Pancreas (tissue), 10 donors: ENCODE results near the gene KCNMA1. TPM values are rescaled to one million over a fixed set of nuclear protein-coding genes. Genes with fewer than 3 reads are reported as not detected.

Experiments
- ATAC-seq, 4 donors: fragments of 200-7000 bp; cut with Tn5 transposase; one replicate each; pipeline versions ENCODE4 v1.8.0 to v1.9.1; 2020; ENCODE audit warnings: mild to moderate bottlenecking in 4 of 4, moderate library complexity in 4 of 4
- DNase-seq, 6 donors: peaks; one replicate each; pipeline ENCODE4 v3.0.0-alpha.2; 2020
- FAIRE-seq: peaks from 2 replicates; lab custom pipeline; 2012; peaks lifted over from hg19 to GRCh38; lab: Jason Lieb, UNC
- H3K27ac ChIP-seq, 4 donors: fragments of 200-600 bp; sonication (generic); 1 replicate in 3 of 4; 2 replicates in 1 of 4; pipeline versions ENCODE4 v1.5.0 to v1.8.0; 2020
- H3K27me3 ChIP-seq, 4 donors: fragments of 200-600 bp; one replicate each; pipeline ENCODE4 v1.8.0; 2021
- H3K36me3 ChIP-seq, 3 donors: fragments of 200-600 bp; sonication (generic) in 1 of 3; one replicate each; pipeline versions ENCODE4 v1.5.0 to v1.8.0; 2020 to 2021
- H3K4me1 ChIP-seq, 3 donors: fragments of 200-600 bp; one replicate each; pipeline ENCODE4 v1.8.0; 2021
- H3K4me3 ChIP-seq, 4 donors: fragments of 200-600 bp; sonication (generic) in 2 of 4; one replicate each; pipeline versions ENCODE4 v1.5.0 to v1.8.0; 2020 to 2021
- H3K9me3 ChIP-seq, 4 donors: fragments of 200-600 bp; one replicate each; pipeline ENCODE4 v1.8.0; 2021
- WGBS, 2 donors: extraction: QIAGEN DNeasy Blood & Tissue Kit; methylation state at CpG; one replicate each; pipeline ENCODE4 v1.1.7; 2013; 5-methylcytosine and 5-hydroxymethylcytosine counted together
- intact Hi-C, 3 donors: fragments of 100-400 bp; cut with DNase I; formaldehyde crosslinking; loops; one replicate each; pipeline versions ENCODE4 v1.11.1 to v1.14.2; 2022
- polyA plus RNA-seq, 2 donors: library from polyadenylated mRNA; stranded (reverse); fragments of 200-250 nt; gene quantifications; one replicate each; pipeline ENCODE4 v1.2.3, GENCODE V29; 2013
- total RNA-seq, 6 donors: library from RNA; stranded (reverse); fragmentation: NEBNext Ultra II Directional in 4 of 6; extraction: Animal tissue kit (Norgen Biotek cat#: 25700) in 4 of 6; gene quantifications; one replicate each; pipeline versions ENCODE4 v1.2.1 to v1.2.4, GENCODE V29; 2021 to 2023
- TF ChIP-seq, protein P1 (sequence below), 4 donors: fragments of 200-600 bp; sonication (generic) in 3 of 4; IDR thresholded peaks; one replicate each; pipeline versions ENCODE4 v1.5.0 to v1.8.0; 2021; ENCODE audit warnings: antibody characterized with exemption in 4 of 4
- donor health status: healthy with polysubstance abuse.
- donor health status: DM: no; HTN: no; CAD: no; lungs with moderate emphysema.
- donor health status: DM: no; HTN: no; CAD: no.
- donor health status: control.
- donor health status: control.
- donor health status: Bipolar disorder and iron deficiency.
- donor health status: DM: yes; HTN: yes; CAD: no.
- donor health status: DM: no; HTN: no; CAD: no.
- donor health status: DM: no; HTN: no; CAD: no.
- donor health status: DM: yes; HTN: yes; CAD: no.

Gene KCNMA1
- total and polyA plus RNA-seq, 8 donors = 3.5 to 19.4 (median 9.3) TPM

DNA sequence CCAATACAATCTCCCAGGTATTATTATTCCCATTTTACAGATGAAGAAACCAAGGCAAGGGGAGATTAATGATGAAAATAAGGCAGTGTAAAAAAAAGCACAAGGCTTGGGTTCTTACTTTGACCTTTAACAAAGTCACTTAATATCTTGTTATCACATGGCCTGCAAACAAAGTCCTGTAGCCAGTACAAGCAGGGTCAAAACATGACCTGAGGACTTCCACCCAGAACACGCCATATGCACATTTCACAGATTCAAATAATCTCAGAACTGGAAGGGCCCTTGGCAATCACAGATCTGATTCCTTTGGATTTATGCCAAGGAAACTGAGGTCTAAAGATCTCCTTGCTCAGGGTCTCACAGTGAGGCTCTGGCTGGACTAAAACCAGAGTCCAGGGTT lies 162.1 kb downstream of the KCNMA1 start:
- no peak overlapping the region for H3K27ac ChIP-seq
- H3K27me3 ChIP-seq = no peaks in the 10 kb centered on the region
- intact Hi-C loops = no loop called here
- DNase-seq = no peak
- H3K36me3 ChIP-seq = no peaks in the 10 kb centered on the region
- H3K4me3 ChIP-seq = no peak overlapping the region
- H3K9me3 ChIP-seq = no peaks in the 10 kb centered on the region
- no peak for FAIRE-seq
- H3K4me1 ChIP-seq = peaks cover 0 to 6% (median 6%) of the 10 kb centered on the region in 3 donors
- TF ChIP-seq, protein P1, sequence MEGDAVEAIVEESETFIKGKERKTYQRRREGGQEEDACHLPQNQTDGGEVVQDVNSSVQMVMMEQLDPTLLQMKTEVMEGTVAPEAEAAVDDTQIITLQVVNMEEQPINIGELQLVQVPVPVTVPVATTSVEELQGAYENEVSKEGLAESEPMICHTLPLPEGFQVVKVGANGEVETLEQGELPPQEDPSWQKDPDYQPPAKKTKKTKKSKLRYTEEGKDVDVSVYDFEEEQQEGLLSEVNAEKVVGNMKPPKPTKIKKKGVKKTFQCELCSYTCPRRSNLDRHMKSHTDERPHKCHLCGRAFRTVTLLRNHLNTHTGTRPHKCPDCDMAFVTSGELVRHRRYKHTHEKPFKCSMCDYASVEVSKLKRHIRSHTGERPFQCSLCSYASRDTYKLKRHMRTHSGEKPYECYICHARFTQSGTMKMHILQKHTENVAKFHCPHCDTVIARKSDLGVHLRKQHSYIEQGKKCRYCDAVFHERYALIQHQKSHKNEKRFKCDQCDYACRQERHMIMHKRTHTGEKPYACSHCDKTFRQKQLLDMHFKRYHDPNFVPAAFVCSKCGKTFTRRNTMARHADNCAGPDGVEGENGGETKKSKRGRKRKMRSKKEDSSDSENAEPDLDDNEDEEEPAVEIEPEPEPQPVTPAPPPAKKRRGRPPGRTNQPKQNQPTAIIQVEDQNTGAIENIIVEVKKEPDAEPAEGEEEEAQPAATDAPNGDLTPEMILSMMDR (IDR thresholded peaks at IDR 0.05) = no peak
- 35 to 46% methylated on average over 1 of the region's 1 CpG for WGBS, 2 donors
- ATAC-seq = no peak

DNA sequence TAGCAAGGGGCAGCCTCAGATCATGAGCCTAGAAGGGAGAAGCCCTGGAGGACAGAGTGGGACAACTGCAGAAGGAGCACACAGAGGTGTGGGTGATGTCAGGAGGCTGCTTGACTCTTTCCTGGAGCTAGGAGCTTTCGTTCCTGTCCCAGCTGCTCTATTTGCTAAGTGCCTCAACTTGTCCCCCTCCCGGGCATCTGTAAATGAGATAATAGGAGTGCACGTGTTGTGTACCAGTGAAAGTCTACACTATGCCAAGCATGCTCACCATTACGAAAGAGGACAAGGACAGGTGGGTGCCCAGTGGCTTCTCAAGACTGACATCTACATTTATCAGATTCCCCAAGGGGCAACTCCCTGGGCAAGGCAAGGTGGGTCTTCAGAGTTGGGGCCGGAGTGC lies 162.7 kb downstream of the KCNMA1 start:
- Histone ChIP-seq H3K4me1 (peaks cover 0 to under 1% (median under 1%) of the 10 kb centered on the region in 3 donors), H3K27ac (no peak overlapping the region), H3K9me3 (no peaks in the 10 kb centered on the region), H3K36me3 (no peaks in the 10 kb centered on the region), H3K4me3 (no peak overlapping the region), H3K27me3 (no peaks in the 10 kb centered on the region)
- 51 to 52% methylated on average over 5 of the region's 5 CpGs for WGBS, 2 donors
- TF ChIP-seq, protein P1 (IDR thresholded peaks at IDR 0.05) = no peak
- DNase-seq (no peak), FAIRE-seq (no peak), ATAC-seq (peak in 3 of 4 donors; percentile 28 to 58 (median 39))
- intact Hi-C loops = no loop called here

DNA sequence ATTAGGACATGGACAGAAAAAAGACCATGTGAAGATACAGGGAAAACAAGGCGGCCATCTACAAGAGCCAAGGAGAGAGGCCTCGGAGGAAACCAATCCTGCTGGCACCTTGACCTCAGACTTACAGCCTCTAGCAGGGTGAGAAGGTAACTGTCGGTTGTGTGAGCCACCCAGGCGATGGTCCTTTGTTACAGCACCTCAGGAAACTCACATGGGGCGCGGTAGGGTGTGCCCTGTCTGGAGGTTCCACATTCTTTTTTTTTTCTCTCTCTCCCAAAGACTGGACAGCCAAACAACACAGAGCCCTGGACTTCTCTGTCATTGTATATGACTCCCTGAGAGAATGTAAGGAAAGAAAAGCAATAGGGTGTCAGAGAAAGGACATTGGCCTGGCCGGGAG lies 163.2 kb downstream of the KCNMA1 start:
- intact Hi-C loops = no loop called here
- Histone ChIP-seq H3K27me3 (no peaks in the 10 kb centered on the region), H3K27ac (no peak overlapping the region), H3K4me3 (no peak overlapping the region), H3K9me3 (no peaks in the 10 kb centered on the region), H3K4me1 (no peaks in the 10 kb centered on the region), H3K36me3 (no peaks in the 10 kb centered on the region)
- WGBS, 2 donors = 87 to 89% methylated on average over 7 of the region's 7 CpGs
- ATAC-seq (no peak), FAIRE-seq (no peak), DNase-seq (no peak)
- TF ChIP-seq, protein P1 (IDR thresholded peaks at IDR 0.05) = no peak

DNA sequence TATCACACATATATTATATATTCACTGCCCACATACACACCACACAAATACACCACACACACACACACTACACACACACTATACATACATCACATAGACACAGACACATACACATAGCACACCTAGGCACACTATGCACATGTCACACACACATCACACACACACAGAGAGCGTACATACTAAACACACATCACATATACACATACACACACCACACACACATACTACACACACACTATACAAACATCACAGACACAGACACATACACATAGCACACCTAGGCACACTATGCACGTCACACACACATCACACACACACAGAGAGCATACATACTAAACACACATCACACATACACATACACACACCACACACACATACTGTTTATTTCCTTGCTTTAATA lies 165.5 kb downstream of the KCNMA1 start:
- intact Hi-C loops = no loop called here
- TF ChIP-seq, protein P1 (IDR thresholded peaks at IDR 0.05) = no peak
- no peak for FAIRE-seq

DNA sequence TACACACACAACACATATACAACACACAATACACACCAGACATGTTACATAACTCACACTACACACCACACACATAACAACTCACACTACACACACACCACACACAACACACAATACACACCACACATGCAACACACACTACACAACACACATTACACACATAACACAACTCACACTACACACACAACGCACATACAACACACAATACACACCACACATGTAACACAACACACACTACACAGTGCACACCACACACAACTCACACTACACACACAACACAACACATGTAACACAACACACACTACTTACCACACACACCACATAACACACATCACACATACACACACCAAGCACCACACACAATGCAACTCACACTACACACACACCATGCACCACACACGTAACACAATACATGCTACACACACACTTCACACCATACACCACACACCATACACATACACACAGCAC lies 166.5 kb downstream of the KCNMA1 start:
- TF ChIP-seq, protein P1 (IDR thresholded peaks at IDR 0.05) = no peak
- peaks cover 0 to 3% (median 0%) of the 10 kb centered on the region in 3 donors for H3K4me1 ChIP-seq
- WGBS, 2 donors = 87 to 93% methylated on average over 2 of the region's 2 CpGs
- H3K27ac ChIP-seq = no peak overlapping the region
- intact Hi-C loops = no loop called here
- no peaks in the 10 kb centered on the region for H3K36me3 ChIP-seq
- FAIRE-seq = no peak
- no peak overlapping the region for H3K4me3 ChIP-seq
- no peaks in the 10 kb centered on the region for H3K9me3 ChIP-seq
- ATAC-seq = no peak
- DNase-seq = no peak
- no peaks in the 10 kb centered on the region for H3K27me3 ChIP-seq

More for the DNA sequence above, 165.5 kb downstream of the KCNMA1 start:
- ATAC-seq (no peak), DNase-seq (no peak)
- peaks cover 0 to 3% (median 0%) of the 10 kb centered on the region in 3 donors for H3K4me1 ChIP-seq
- no peak overlapping the region for H3K27ac ChIP-seq
- no peaks in the 10 kb centered on the region for H3K9me3 ChIP-seq
- no peak overlapping the region for H3K4me3 ChIP-seq
- no peaks in the 10 kb centered on the region for H3K36me3 ChIP-seq
- no peaks in the 10 kb centered on the region for H3K27me3 ChIP-seq
- 93 to 95% methylated on average over 2 of the region's 2 CpGs for WGBS, 2 donors
